ENCODE measurements around the gene MAPK14.
"Not testable (repeated sequence)": the region's sequence is repeated elsewhere in the genome, so short reads cannot be mapped to it uniquely, and the experiment has no call there.

The MAPK14 gene

DNA sequence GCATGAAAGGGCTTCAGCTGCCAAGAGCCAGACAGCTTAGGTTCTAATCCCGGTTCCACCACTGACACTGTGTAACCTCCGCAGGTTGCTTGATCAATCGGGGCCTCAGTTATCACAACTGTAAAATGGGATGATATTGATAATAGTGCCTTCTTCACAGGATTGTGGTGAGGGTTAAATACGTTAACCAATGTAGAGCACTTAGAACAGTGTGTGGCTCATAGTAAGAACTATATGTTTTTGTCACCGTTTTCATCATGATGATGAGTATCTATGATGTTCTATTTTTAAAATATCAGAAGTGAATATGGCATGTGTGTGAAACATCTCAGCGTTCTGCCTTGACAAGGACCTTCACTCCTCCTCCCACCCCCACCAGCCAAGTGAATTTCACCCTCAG, 92.4 kb downstream of the MAPK14 start:
- TF ChIP-seq CTCF (IDR thresholded peaks at IDR 0.05; ENCODE audit: low read length, missing control alignments) = no peak
- DNase-seq (ENCODE audit: low read depth) = no peak
- H3K4me3 ChIP-seq (replicated peaks; ENCODE audit: low read depth, low read length) = no peak overlapping the region

GRCh38 chr6:36120539-36120938, 92.9 kb downstream of the MAPK14 start:
- TF ChIP-seq CTCF (IDR thresholded peaks at IDR 0.05; ENCODE audit: low read length, missing control alignments) = no peak
- no peak for DNase-seq (ENCODE audit: low read depth)
- H3K4me3 ChIP-seq (replicated peaks; ENCODE audit: low read depth, low read length) = no peak overlapping the region

- peak; percentile 61 for DNase-seq (ENCODE audit: low read depth)
- no peak overlapping the region for H3K4me3 ChIP-seq (replicated peaks; ENCODE audit: low read depth, low read length)
- TF ChIP-seq CTCF (IDR thresholded peaks at IDR 0.05; ENCODE audit: low read length, missing control alignments) = no peak
These were observed 93.6 kb downstream of the MAPK14 start for GRCh38 chr6:36120979-36121786.

- no peak overlapping the region for H3K4me3 ChIP-seq (replicated peaks; ENCODE audit: low read depth, low read length)
- DNase-seq (ENCODE audit: low read depth) = no peak
- TF ChIP-seq CTCF (IDR thresholded peaks at IDR 0.05; ENCODE audit: low read length, missing control alignments) = no peak
These were observed 94.3 kb downstream of the MAPK14 start for GRCh38 chr6:36121787-36122494.

DNA sequence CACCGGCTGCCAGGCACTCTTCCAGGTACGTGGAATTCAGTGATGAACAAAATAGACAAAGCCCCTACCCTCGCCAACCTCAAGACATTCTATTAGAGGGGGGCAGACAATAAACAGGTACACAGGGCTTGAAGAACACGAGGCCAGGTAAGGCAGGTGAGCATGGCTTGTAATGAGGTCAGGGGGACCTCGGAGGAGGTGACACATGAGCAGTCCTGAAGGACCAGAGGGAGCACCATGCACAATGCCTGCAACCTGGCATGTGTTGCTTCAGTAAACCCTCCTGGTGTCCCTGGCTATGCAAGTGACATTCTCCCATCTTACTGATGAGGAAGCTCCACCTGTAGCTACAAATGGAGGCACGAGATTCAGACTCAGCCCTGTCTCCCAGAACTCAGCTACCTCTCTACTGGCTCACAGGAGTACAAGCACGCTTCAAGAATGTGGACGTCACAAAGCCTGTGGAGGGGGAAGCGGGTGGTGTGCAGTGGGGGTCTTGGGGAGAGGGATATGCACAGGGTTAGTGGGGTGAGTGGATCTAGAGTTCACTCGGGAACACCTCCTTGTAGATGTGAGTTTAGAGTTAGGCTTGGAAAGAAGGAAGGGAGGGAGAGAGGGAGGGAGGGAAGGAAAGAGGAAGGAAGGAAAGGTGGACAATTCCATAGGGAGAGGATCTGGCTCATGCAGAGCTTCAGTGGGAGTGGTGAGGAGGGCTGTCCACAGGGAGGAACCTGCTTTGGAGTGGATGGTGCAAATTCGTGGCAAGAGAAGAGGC, 95.1 kb downstream of the MAPK14 start:
- no peak for DNase-seq (ENCODE audit: low read depth)
- no peak overlapping the region for H3K4me3 ChIP-seq (replicated peaks; ENCODE audit: low read depth, low read length)
- no peak for TF ChIP-seq CTCF (IDR thresholded peaks at IDR 0.05; ENCODE audit: low read length, missing control alignments)

DNA sequence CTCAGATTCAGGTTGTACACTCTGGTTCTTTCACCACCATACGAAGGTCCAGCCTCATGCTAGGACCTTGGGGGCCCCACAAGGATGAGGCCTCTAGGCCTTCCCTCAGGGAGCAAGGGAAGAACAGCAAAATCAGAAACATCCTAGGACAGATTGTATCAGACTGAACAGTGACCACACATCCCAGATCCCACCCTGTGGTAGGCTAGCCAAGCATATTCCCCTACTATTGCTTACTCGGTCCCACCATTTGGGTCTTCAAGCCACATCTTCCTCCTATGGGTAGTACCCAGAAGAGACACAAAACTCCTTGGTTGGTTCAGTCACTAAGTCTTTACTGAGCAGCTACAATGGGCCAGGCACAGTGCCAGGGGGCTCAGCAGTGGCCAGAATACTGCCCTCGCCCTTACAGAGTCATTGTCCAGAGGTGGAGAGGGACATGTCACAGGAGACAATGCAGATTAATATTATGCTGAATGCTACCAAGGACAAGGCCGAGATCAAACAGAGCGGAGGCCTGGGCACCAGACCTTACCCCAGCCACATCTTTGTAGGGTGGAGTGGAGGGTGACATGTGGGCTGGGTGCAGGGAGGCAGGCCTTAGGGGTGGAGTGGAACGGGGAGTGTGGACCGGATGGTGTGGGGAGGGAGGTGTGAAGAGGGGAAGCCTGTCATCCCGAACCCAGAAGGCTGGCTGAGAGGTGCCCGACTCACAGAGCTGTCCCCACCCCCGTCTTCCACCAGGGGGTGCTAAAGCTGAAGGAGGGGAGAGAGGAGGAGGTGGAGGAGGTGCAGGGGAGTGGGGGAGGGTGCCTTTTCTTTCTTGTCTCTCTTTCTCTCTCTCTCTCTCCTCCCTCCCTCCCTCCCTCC, 95.9 kb downstream of the MAPK14 start:
- H3K4me3 ChIP-seq (replicated peaks; ENCODE audit: low read depth, low read length) = no peak overlapping the region
- DNase-seq (ENCODE audit: low read depth) = peak; percentile 85
- TF ChIP-seq CTCF (IDR thresholded peaks at IDR 0.05; ENCODE audit: low read length, missing control alignments) = peak; percentile 81

DNA sequence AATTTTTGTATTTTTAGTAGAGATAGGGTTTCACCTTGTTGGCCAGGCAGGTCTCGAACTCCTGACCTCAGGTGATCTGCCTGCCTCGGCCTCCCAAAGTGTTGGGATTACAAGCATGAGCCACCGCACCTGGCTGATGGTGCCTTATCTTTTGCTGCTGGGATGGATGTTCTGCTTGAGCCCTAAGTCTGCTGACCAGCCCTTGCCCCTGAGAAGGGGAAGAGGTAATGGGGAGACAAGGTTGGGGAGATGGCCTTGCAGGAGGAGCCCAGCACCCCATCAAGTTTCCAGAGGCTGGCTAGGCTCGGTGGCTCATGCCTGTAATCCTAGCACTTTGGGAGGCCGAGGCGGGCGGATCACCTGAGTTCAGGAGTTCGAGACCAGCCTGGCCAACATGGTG, 96.7 kb downstream of the MAPK14 start:
- not testable (repeated sequence) for H3K4me3 ChIP-seq (replicated peaks; ENCODE audit: low read depth, low read length); DNase-seq (ENCODE audit: low read depth)

All from fibroblast of pulmonary artery (primary cell).